Transverse colon (tissue), 4 donors: ENCODE results near the gene NBAS. TPM values are rescaled to one million over a fixed set of nuclear protein-coding genes. Genes with fewer than 3 reads are reported as not detected.

ENCODE experiments used
- DNase-seq: peaks from one replicate; pipeline ENCODE4 v3.0.0-alpha.2; 2019
- H3K27ac ChIP-seq, 4 donors: fragments of 200-600 bp; sonication (generic); 2 replicates each; pipeline ENCODE4 v1.5.1; 2016 to 2018; ENCODE audit warnings: inconsistent platforms in 4 of 4
- H3K27me3 ChIP-seq: fragments of 200-600 bp; sonication (generic); 2 replicates; pipeline ENCODE4 v1.5.1; 2017; ENCODE audit warnings: inconsistent platforms
- H3K36me3 ChIP-seq, 4 donors: fragments of 200-600 bp; sonication (generic); 2 replicates each; pipeline ENCODE4 v1.5.1; 2017 to 2019; ENCODE audit warnings: inconsistent platforms in 4 of 4
- H3K4me1 ChIP-seq, 4 donors: fragments of 200-600 bp; sonication (generic); 2 replicates each; pipeline ENCODE4 v1.5.1; 2017 to 2020; ENCODE audit warnings: inconsistent platforms in 4 of 4
- H3K4me3 ChIP-seq, 4 donors: fragments of 200-600 bp; sonication (generic); 1 replicate in 1 of 4; 2 replicates in 3 of 4; pipeline versions ENCODE4 v1.5.1 to v1.6.1; 2017 to 2019; ENCODE audit warnings: inconsistent platforms in 4 of 4
- H3K9me3 ChIP-seq, 2 donors: fragments of 200-600 bp; sonication (generic); 2 replicates each; pipeline ENCODE4 v1.5.1; 2017 to 2019; ENCODE audit warnings: inconsistent platforms in 2 of 2
- EP300 ChIP-seq: sonication (generic); formaldehyde crosslinking; IDR thresholded peaks from one replicate; pipeline ENCODE4 v1.6.1; 2017; ENCODE audit warnings: antibody characterized with exemption, low read depth
- POLR2A ChIP-seq: fragments of 450-650 bp; IDR thresholded peaks from one replicate; pipeline ENCODE4 v1.6.1; 2016; ENCODE audit warnings: antibody characterized with exemption, mild to moderate bottlenecking, moderate library complexity
- POLR2AphosphoS5 ChIP-seq, 3 donors: sonication (generic); formaldehyde crosslinking; IDR thresholded peaks; one replicate each; pipeline ENCODE4 v1.6.1; 2016; ENCODE audit warnings: antibody characterized with exemption in 3 of 3
- WGBS, 2 donors: methylation state at CpG; one replicate each; pipeline ENCODE4 v1.1.5; 2018; ENCODE audit warnings: low coverage in 1 of 2; 5-methylcytosine and 5-hydroxymethylcytosine counted together
- in situ Hi-C, 4 donors: fragments of 200-750 bp; cut with MboI; loops; one replicate each; pipeline versions ENCODE4 v1.15.0 to v1.15.1; 2017; ENCODE audit warnings: low sequenced_read_pairs in 3 of 4, low pct_ligation_motif_present in 1 of 4, low pct_unique_long_range_greater_than_20kb in 1 of 4
- intact Hi-C: fragments of 100-400 bp; cut with DNase I; formaldehyde crosslinking; loops from one replicate; pipeline ENCODE4 v1.15.1; 2023; ENCODE audit warnings: low total_unique reads
- total RNA-seq, 4 donors: library from RNA; depleted of rRNA; stranded (reverse); fragments of >200 nt; gene quantifications; one replicate each; pipeline ENCODE4 v1.1.0, GENCODE V29; 2016
- TF ChIP-seq, protein P1 (sequence below), 5 experiments: fragments of 200-600 bp in 3 of 5; fragments of 450-650 bp in 2 of 5; sonication (generic) in 3 of 5; IDR thresholded peaks; 1 replicate in 2 of 5; 2 replicates in 3 of 5; pipeline ENCODE4 v1.5.1; 2016 to 2017; ENCODE audit warnings: antibody characterized with exemption in 5 of 5, inconsistent platforms in 3 of 5, mild to moderate bottlenecking in 2 of 5, moderate library complexity in 1 of 5

The NBAS gene
- total RNA-seq, 4 donors from 2014 or later: 30.6 to 43.2 (median 34.5) TPM

DNA sequence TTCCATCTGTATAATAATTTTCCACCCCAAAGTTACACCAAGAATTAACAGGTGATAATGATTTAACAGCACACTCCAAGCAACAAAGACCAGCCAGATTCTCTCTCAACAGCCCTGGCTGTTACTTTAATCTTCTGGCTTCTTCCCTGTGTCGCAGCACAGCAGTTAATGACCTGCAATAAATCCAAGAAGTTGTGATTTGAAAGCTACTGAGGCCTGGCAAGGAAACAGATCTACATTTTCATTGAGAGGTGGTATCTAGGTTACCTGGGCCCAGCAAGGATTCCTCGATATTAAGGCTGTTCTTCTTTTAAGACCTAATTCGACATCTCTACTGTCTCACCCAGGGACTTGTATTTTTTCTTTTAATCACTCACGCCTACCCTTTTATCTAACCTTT, 433.8 kb downstream of the NBAS start:
- WGBS, 2 donors: 41 to 63% methylated on average over 4 of the region's 4 CpGs
- in situ Hi-C loops: no loop called here

DNA sequence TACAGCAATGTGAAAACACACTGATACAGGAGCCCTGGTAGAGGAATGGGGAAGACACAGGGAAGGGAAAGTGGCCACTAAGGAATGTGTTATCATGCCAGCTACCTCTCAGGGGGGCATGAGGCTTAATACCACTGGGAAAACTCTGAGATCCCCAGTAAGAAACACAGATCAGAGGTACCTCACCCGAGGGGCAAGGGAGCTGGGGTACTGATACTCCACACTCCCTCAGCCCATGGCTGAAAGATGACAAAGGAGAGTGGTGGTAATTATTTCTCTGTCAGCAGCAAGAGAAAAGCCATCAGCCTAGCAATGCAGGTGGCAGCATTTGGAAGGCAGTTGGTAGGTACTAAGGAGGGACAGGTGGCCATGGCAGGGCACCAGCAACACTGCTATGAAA, 434.8 kb downstream of the NBAS start:
- 86% methylated on average over 1 of the region's 1 CpG; no CpG with 5 or more reads in 1 of the 2 donors for WGBS, 2 donors
- Histone ChIP-seq H3K27ac (no peak overlapping the region), H3K27me3 (no peaks in the 10 kb centered on the region), H3K4me3 (no peak overlapping the region), H3K4me1 (peaks cover 0 to 11% (median 0%) of the 10 kb centered on the region in 4 donors), H3K36me3 (no peaks in the 10 kb centered on the region), H3K9me3 (no peaks in the 10 kb centered on the region)
- in situ Hi-C loops: no loop called here
- intact Hi-C loops: no loop called here
- TF ChIP-seq, protein P1, sequence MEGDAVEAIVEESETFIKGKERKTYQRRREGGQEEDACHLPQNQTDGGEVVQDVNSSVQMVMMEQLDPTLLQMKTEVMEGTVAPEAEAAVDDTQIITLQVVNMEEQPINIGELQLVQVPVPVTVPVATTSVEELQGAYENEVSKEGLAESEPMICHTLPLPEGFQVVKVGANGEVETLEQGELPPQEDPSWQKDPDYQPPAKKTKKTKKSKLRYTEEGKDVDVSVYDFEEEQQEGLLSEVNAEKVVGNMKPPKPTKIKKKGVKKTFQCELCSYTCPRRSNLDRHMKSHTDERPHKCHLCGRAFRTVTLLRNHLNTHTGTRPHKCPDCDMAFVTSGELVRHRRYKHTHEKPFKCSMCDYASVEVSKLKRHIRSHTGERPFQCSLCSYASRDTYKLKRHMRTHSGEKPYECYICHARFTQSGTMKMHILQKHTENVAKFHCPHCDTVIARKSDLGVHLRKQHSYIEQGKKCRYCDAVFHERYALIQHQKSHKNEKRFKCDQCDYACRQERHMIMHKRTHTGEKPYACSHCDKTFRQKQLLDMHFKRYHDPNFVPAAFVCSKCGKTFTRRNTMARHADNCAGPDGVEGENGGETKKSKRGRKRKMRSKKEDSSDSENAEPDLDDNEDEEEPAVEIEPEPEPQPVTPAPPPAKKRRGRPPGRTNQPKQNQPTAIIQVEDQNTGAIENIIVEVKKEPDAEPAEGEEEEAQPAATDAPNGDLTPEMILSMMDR (IDR thresholded peaks at IDR 0.05): no peak
- TF ChIP-seq POLR2AphosphoS5 (IDR thresholded peaks at IDR 0.05) (no peak), EP300 (no peak), POLR2A (no peak)
- DNase-seq: no peak

More for the DNA sequence above, 433.8 kb downstream of the NBAS start:
- intact Hi-C loops: no loop called here
- Histone ChIP-seq H3K4me3 (no peak overlapping the region), H3K9me3 (no peaks in the 10 kb centered on the region), H3K27me3 (no peaks in the 10 kb centered on the region), H3K36me3 (no peaks in the 10 kb centered on the region), H3K27ac (no peak overlapping the region), H3K4me1 (peaks cover 0 to 11% (median 0%) of the 10 kb centered on the region in 4 donors)
- TF ChIP-seq EP300 (no peak), POLR2AphosphoS5 (IDR thresholded peaks at IDR 0.05) (no peak), POLR2A (no peak)
- TF ChIP-seq, protein P1 (IDR thresholded peaks at IDR 0.05): no peak
- DNase-seq: no peak

DNA sequence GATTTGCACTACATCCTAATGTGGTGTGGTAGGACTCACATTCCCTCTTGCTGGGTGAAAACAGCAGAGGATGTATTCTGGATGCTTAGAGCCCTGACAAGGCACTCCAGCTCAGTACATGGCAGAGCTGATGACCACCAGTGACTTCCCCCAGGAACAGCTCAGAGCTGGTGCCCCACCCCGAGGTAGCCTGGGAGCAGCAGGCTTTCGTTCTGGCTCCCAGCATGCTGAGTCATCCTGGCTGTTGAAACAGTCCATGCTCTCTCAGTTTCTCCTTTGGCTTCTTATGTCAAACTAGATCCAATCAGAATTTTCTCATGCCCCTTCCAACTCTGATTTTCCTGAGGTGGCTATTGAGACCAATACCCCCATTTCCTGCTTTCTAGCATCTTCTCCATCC, 438.2 kb downstream of the NBAS start:
- no peak overlapping the region for H3K27ac ChIP-seq
- DNase-seq: no peak
- 45 to 48% methylated on average over 2 of the region's 2 CpGs for WGBS, 2 donors
- TF ChIP-seq, protein P1 (IDR thresholded peaks at IDR 0.05): no peak
- TF ChIP-seq POLR2A (no peak), EP300 (no peak), POLR2AphosphoS5 (IDR thresholded peaks at IDR 0.05) (no peak)
- H3K4me1 ChIP-seq: peaks cover 0 to 9% (median 0%) of the 10 kb centered on the region in 4 donors
- in situ Hi-C loops (no loop called here), intact Hi-C loops (no loop called here)
- no peak overlapping the region for H3K4me3 ChIP-seq
- no peaks in the 10 kb centered on the region for H3K36me3 ChIP-seq
- no peaks in the 10 kb centered on the region for H3K27me3 ChIP-seq
- H3K9me3 ChIP-seq: no peaks in the 10 kb centered on the region

DNA sequence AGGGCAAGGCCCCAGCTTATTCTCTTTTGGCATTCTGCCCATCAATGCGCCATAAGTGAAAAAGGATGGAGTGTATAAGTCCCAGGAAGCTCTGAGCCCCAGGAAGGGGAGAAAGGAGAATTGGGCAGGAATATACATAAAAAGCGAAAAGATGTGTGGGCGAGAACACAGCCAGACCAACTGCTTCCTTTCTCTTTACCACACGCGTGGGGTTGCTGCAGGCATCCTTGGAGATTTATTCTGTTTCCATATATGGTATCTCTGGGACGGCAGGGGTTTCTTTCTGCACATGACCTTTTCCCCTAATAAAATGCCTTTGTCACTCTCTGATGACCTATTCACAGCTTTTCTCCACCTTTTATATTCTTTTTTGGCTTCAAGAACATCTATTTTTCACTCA, 440.5 kb downstream of the NBAS start:
- in situ Hi-C loops: no loop called here
- Histone ChIP-seq H3K9me3 (no peaks in the 10 kb centered on the region), H3K4me1 (no peaks in the 10 kb centered on the region), H3K4me3 (no peak overlapping the region), H3K36me3 (no peaks in the 10 kb centered on the region), H3K27me3 (no peaks in the 10 kb centered on the region), H3K27ac (no peak overlapping the region)
- WGBS, 2 donors: 66 to 71% methylated on average over 6 of the region's 6 CpGs
- no peak for DNase-seq
- no peak for TF ChIP-seq POLR2A
- TF ChIP-seq, protein P1 (IDR thresholded peaks at IDR 0.05): no peak
- no peak for TF ChIP-seq POLR2AphosphoS5 (IDR thresholded peaks at IDR 0.05)
- no peak for TF ChIP-seq EP300
- intact Hi-C loops: no loop called here
